Hepatocyte (in vitro differentiated cells): ENCODE results near the gene SHC1.

ENCODE experiments used
- CTCF ChIP-seq: fragments of 200-600 bp; sonication (generic); IDR thresholded peaks from 2 replicates; pipeline ENCODE4 v1.5.1; 2016; ENCODE audit warnings: antibody characterized with exemption, mild to moderate bottlenecking; ENCODE audit not compliant: poor library complexity
- EZH2 ChIP-seq: fragments of 200-600 bp; sonication (generic); IDR thresholded peaks from 2 replicates; pipeline ENCODE4 v1.6.1; 2016; ENCODE audit warnings: antibody characterized with exemption, mild to moderate bottlenecking, borderline replicate concordance
- EZH2phosphoT487 ChIP-seq: fragments of 200-600 bp; sonication (generic); IDR thresholded peaks from one replicate; pipeline ENCODE4 v1.6.1; 2018; ENCODE audit warnings: antibody characterized with exemption, mild to moderate bottlenecking, low read depth, moderate library complexity; ENCODE audit not compliant: unreplicated experiment, severe bottlenecking

- TF ChIP-seq CTCF = no peak
- TF ChIP-seq EZH2phosphoT487 = no peak
- TF ChIP-seq EZH2 = no peak
Observed at GRCh38 chr1:154913273-154913672, 57.3 kb downstream of the SHC1 start.
